Measurements from ENCODE around the gene ELSPBP1.

ELSPBP1 gene

GRCh38 chr19:48025480-48025879 is 31.0 kb downstream of the ELSPBP1 start:
- H3K4me3 ChIP-seq (ENCODE audit: low read length), result no peak overlapping the region
- H2AFZ ChIP-seq (ENCODE audit: low read length), result no peak overlapping the region
- H3K4me1 ChIP-seq (ENCODE audit: low read length), result no peaks in the 10 kb centered on the region

GRCh38 chr19:48029431-48029830 is 35.0 kb downstream of the ELSPBP1 start:
- Histone ChIP-seq H3K36me3 (replicated peaks; ENCODE audit: insufficient read depth, low read length) (no peaks in the 10 kb centered on the region), H3K4me1 (ENCODE audit: low read length) (no peaks in the 10 kb centered on the region)

More at GRCh38 chr19:48025480-48025879, 31.0 kb downstream of the ELSPBP1 start:
- no peaks in the 10 kb centered on the region for H4K20me1 ChIP-seq (ENCODE audit: insufficient read depth, low read length)
- no peak overlapping the region for H3K9ac ChIP-seq (ENCODE audit: low read length)
- H3K9me2 ChIP-seq (replicated peaks; ENCODE audit: insufficient read depth, low read length), result no peaks in the 10 kb centered on the region
- no peaks in the 10 kb centered on the region for H3K36me3 ChIP-seq (replicated peaks; ENCODE audit: insufficient read depth, low read length)
- H3K79me2 ChIP-seq (ENCODE audit: low read length), result no peaks in the 10 kb centered on the region
- H3K9me3 ChIP-seq (replicated peaks; ENCODE audit: insufficient read depth, low read length), result no peaks in the 10 kb centered on the region
- H3K27ac ChIP-seq (ENCODE audit: low read length), result no peak overlapping the region
- H3K27me3 ChIP-seq (replicated peaks; ENCODE audit: insufficient read depth, low read length), result peaks cover 77% of the 10 kb centered on the region
- no peaks in the 10 kb centered on the region for H3F3A ChIP-seq (ENCODE audit: insufficient read depth, low read length)
- TF ChIP-seq CTCF (IDR thresholded peaks at IDR 0.05; ENCODE audit: low read length), result no peak
- no peak for TF ChIP-seq EZH2phosphoT487 (IDR thresholded peaks at IDR 0.05; ENCODE audit: low read length)
- TF ChIP-seq EZH2 (optimal IDR thresholded peaks at IDR 0.05; ENCODE audit: low read depth, low read length), result no peak
- H3K4me2 ChIP-seq (ENCODE audit: low read depth, low read length), result no peak overlapping the region
- DNase-seq, result no peak

GRCh38 chr19:48030073-48030472 is 35.6 kb downstream of the ELSPBP1 start:
- Histone ChIP-seq H3K4me2 (ENCODE audit: low read depth, low read length) (no peak overlapping the region), H3K4me3 (ENCODE audit: low read length) (no peak overlapping the region), H3F3A (ENCODE audit: insufficient read depth, low read length) (no peaks in the 10 kb centered on the region), H3K9me3 (replicated peaks; ENCODE audit: insufficient read depth, low read length) (no peaks in the 10 kb centered on the region), H3K79me2 (ENCODE audit: low read length) (no peaks in the 10 kb centered on the region), H3K9me2 (replicated peaks; ENCODE audit: insufficient read depth, low read length) (no peaks in the 10 kb centered on the region), H3K27me3 (replicated peaks; ENCODE audit: insufficient read depth, low read length) (peaks cover 90% of the 10 kb centered on the region), H2AFZ (ENCODE audit: low read length) (no peak overlapping the region), H4K20me1 (ENCODE audit: insufficient read depth, low read length) (no peaks in the 10 kb centered on the region), H3K36me3 (replicated peaks; ENCODE audit: insufficient read depth, low read length) (no peaks in the 10 kb centered on the region), H3K27ac (ENCODE audit: low read length) (no peak overlapping the region), H3K4me1 (ENCODE audit: low read length) (no peaks in the 10 kb centered on the region), H3K9ac (ENCODE audit: low read length) (no peak overlapping the region)
- no peak for TF ChIP-seq CTCF (IDR thresholded peaks at IDR 0.05; ENCODE audit: low read length)
- TF ChIP-seq EZH2phosphoT487 (IDR thresholded peaks at IDR 0.05; ENCODE audit: low read length), result no peak
- TF ChIP-seq EZH2 (optimal IDR thresholded peaks at IDR 0.05; ENCODE audit: low read depth, low read length), result no peak
- no peak for DNase-seq

More at GRCh38 chr19:48029431-48029830, 35.0 kb downstream of the ELSPBP1 start:
- no peak overlapping the region for H3K4me2 ChIP-seq (ENCODE audit: low read depth, low read length)
- H3K79me2 ChIP-seq (ENCODE audit: low read length), result no peaks in the 10 kb centered on the region
- H3K9me3 ChIP-seq (replicated peaks; ENCODE audit: insufficient read depth, low read length), result no peaks in the 10 kb centered on the region
- no peaks in the 10 kb centered on the region for H4K20me1 ChIP-seq (ENCODE audit: insufficient read depth, low read length)
- H3K27ac ChIP-seq (ENCODE audit: low read length), result no peak overlapping the region
- no peaks in the 10 kb centered on the region for H3F3A ChIP-seq (ENCODE audit: insufficient read depth, low read length)
- H3K4me3 ChIP-seq (ENCODE audit: low read length), result no peak overlapping the region
- H3K9me2 ChIP-seq (replicated peaks; ENCODE audit: insufficient read depth, low read length), result no peaks in the 10 kb centered on the region
- H2AFZ ChIP-seq (ENCODE audit: low read length), result no peak overlapping the region
- H3K27me3 ChIP-seq (replicated peaks; ENCODE audit: insufficient read depth, low read length), result peaks cover 90% of the 10 kb centered on the region
- no peak for TF ChIP-seq CTCF (IDR thresholded peaks at IDR 0.05; ENCODE audit: low read length)
- TF ChIP-seq EZH2 (optimal IDR thresholded peaks at IDR 0.05; ENCODE audit: low read depth, low read length), result no peak
- no peak for TF ChIP-seq EZH2phosphoT487 (IDR thresholded peaks at IDR 0.05; ENCODE audit: low read length)
- no peak for DNase-seq
- no peak overlapping the region for H3K9ac ChIP-seq (ENCODE audit: low read length)

Data from MM.1S (cell line).